ENCODE measurements around the gene TNKS1BP1. TPM values are rescaled to one million over a fixed set of nuclear protein-coding genes. Genes with fewer than 3 reads are reported as not detected.

The TNKS1BP1 gene
- total RNA-seq, 2 donors from 2014 or later: 8.7 to 16.2 TPM

- Mint-ChIP-seq H3K27me3 (peaks cover 62% of the 10 kb centered on the region), H3K4me1 (no peaks in the 10 kb centered on the region), H3K27ac (no peak overlapping the region), H3K36me3 (ENCODE audit: low read depth) (peaks cover 2% of the 10 kb centered on the region), H3K4me3 (no peak overlapping the region)
- ATAC-seq: no peak
- no peaks in the 10 kb centered on the region for H3K9me3 ChIP-seq (ENCODE audit: control insufficient read depth, low read length, poor library complexity, severe bottlenecking)
- DNase-seq: no peak
Measured at GRCh38 chr11:57251491-57252104, 73.2 kb downstream of the TNKS1BP1 start.

GRCh38 chr11:57251037-57251436, 73.7 kb downstream of the TNKS1BP1 start:
- ATAC-seq (no peak), DNase-seq (no peak)
- no peak overlapping the region for H3K27ac Mint-ChIP-seq
- peaks cover under 1% of the 10 kb centered on the region for H3K36me3 Mint-ChIP-seq (ENCODE audit: low read depth)
- H3K4me1 Mint-ChIP-seq: no peaks in the 10 kb centered on the region
- peaks cover 62% of the 10 kb centered on the region for H3K27me3 Mint-ChIP-seq
- H3K4me3 Mint-ChIP-seq: no peak overlapping the region
- no peaks in the 10 kb centered on the region for H3K9me3 ChIP-seq (ENCODE audit: control insufficient read depth, low read length, poor library complexity, severe bottlenecking)

Other genes with a start within 250 kb of the TNKS1BP1 start
- gene LRRC55, start 143.0 kb downstream of the TNKS1BP1 start, total RNA-seq: not detected
- gene APLNR, start 87.7 kb downstream of the TNKS1BP1 start, total RNA-seq: not detected
- 10 to 100 TPM; 46.4 to 47.2 TPM for gene SSRP1, start 10.9 kb upstream of the TNKS1BP1 start, total RNA-seq
- not detected for gene P2RX3, start 13.4 kb upstream of the TNKS1BP1 start, total RNA-seq
- not detected for gene PRG3, start 56.2 kb upstream of the TNKS1BP1 start, total RNA-seq
- gene PRG2, start 65.7 kb upstream of the TNKS1BP1 start, total RNA-seq: under 1 TPM; 0.55 to 0.92 TPM
- gene SLC43A3, start 102.2 kb upstream of the TNKS1BP1 start, total RNA-seq: 10 to 100 TPM; 12.1 to 13.8 TPM
- under 1 TPM in 1 of 2 donors, not detected in 1; 0.23 TPM for gene RTN4RL2, start 135.6 kb upstream of the TNKS1BP1 start, total RNA-seq
- 1 to 10 TPM; 7.8 to 8.0 TPM for gene SLC43A1, start 190.8 kb upstream of the TNKS1BP1 start, total RNA-seq
- gene TIMM10, start 205.8 kb upstream of the TNKS1BP1 start, total RNA-seq: 10 to 100 TPM; 17.0 to 19.1 TPM
- gene SMTNL1, start 212.6 kb upstream of the TNKS1BP1 start, total RNA-seq: not detected
- 10 to 100 TPM; 58.9 to 64.1 TPM for gene UBE2L6, start 242.7 kb upstream of the TNKS1BP1 start, total RNA-seq